ENCODE data around the gene OR1I1.

Gene OR1I1

GRCh38 chr19:15113245-15114152, 31.5 kb downstream of the OR1I1 start:
- no peak for DNase-seq (ENCODE audit: extremely low read depth, low read depth)
- no peak for TF ChIP-seq CTCF (IDR thresholded peaks at IDR 0.05; ENCODE audit: low read depth, low read length)

GRCh38 chr19:15114153-15114540, 32.1 kb downstream of the OR1I1 start:
- no peak for TF ChIP-seq CTCF (IDR thresholded peaks at IDR 0.05; ENCODE audit: low read depth, low read length)
- DNase-seq (ENCODE audit: extremely low read depth, low read depth), result no peak

- TF ChIP-seq CTCF (IDR thresholded peaks at IDR 0.05; ENCODE audit: low read depth, low read length), result no peak
- no peak for DNase-seq (ENCODE audit: extremely low read depth, low read depth)
These were observed 33.1 kb downstream of the OR1I1 start for GRCh38 chr19:15115080-15115479.

- TF ChIP-seq CTCF (IDR thresholded peaks at IDR 0.05; ENCODE audit: low read depth, low read length), result no peak
- DNase-seq (ENCODE audit: extremely low read depth, low read depth), result no peak
These were observed 34.0 kb downstream of the OR1I1 start for GRCh38 chr19:15115762-15116615.

GRCh38 chr19:15116856-15117255, 34.8 kb downstream of the OR1I1 start:
- no peak for TF ChIP-seq CTCF (IDR thresholded peaks at IDR 0.05; ENCODE audit: low read depth, low read length)
- no peak for DNase-seq (ENCODE audit: extremely low read depth, low read depth)

- TF ChIP-seq CTCF (IDR thresholded peaks at IDR 0.05; ENCODE audit: low read depth, low read length), result no peak
- no peak for DNase-seq (ENCODE audit: extremely low read depth, low read depth)
These were observed 36.2 kb downstream of the OR1I1 start for GRCh38 chr19:15118248-15118647.
